ENCODE measurements around the gene PRKCA.

PRKCA gene

DNA sequence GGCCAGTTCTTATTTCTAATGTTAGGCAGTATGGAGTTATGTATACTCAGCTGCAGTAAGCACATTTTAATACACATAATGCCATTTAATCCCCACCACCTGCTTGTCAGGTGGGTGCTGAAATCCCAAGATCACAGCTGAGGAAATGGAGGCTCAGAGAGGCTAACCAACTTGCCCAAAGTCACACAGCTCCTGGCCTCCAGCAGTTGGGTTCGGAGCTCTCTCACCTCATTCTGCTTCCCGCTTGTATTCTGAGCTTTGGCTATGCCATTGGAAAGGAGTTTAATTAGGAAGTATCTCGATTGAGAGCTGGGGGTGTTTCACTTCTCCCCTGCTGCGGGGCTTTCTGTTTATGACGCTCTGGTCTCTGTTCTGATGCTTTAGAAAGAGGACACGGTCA, 459.9 kb downstream of the PRKCA start:
- TF ChIP-seq TAF1 (IDR thresholded peaks at IDR 0.05; ENCODE audit: borderline replicate concordance, insufficient read depth, low read length) (no peak), FOXP2 (optimal IDR thresholded peaks at IDR 0.05; ENCODE audit: borderline replicate concordance, extremely low read depth, extremely low read length, insufficient read depth) (no peak), POLR2AphosphoS5 (IDR thresholded peaks at IDR 0.05; ENCODE audit: low read depth, low read length) (no peak), SIN3A (IDR thresholded peaks at IDR 0.05; ENCODE audit: borderline replicate concordance, insufficient read depth, low read length) (no peak)
- TF ChIP-seq, protein P1, sequence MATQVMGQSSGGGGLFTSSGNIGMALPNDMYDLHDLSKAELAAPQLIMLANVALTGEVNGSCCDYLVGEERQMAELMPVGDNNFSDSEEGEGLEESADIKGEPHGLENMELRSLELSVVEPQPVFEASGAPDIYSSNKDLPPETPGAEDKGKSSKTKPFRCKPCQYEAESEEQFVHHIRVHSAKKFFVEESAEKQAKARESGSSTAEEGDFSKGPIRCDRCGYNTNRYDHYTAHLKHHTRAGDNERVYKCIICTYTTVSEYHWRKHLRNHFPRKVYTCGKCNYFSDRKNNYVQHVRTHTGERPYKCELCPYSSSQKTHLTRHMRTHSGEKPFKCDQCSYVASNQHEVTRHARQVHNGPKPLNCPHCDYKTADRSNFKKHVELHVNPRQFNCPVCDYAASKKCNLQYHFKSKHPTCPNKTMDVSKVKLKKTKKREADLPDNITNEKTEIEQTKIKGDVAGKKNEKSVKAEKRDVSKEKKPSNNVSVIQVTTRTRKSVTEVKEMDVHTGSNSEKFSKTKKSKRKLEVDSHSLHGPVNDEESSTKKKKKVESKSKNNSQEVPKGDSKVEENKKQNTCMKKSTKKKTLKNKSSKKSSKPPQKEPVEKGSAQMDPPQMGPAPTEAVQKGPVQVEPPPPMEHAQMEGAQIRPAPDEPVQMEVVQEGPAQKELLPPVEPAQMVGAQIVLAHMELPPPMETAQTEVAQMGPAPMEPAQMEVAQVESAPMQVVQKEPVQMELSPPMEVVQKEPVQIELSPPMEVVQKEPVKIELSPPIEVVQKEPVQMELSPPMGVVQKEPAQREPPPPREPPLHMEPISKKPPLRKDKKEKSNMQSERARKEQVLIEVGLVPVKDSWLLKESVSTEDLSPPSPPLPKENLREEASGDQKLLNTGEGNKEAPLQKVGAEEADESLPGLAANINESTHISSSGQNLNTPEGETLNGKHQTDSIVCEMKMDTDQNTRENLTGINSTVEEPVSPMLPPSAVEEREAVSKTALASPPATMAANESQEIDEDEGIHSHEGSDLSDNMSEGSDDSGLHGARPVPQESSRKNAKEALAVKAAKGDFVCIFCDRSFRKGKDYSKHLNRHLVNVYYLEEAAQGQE (IDR thresholded peaks at IDR 0.05; ENCODE audit: insufficient read depth in 1 of 2, low read depth in 2 of 2, low read length in 2 of 2) = no peak

DNA sequence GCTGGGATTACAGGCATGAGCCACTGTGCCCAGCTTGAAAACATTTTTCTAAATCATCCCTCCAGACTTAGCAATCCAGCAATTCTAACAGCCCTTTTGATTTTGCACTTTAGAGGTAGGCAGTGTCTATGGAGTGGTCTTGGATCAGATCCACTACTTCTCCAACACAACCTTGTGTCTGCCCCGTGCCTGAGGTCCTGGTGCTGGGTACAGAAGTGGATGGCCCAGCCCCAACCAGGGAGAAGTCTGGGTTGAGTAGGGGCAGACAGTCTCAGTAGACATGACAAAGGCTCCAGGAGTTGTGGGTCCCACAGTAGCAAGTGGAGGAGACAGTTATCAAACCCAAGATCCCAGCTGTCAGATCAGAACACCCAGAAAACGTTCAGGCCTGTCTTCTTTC, 460.6 kb downstream of the PRKCA start:
- TF ChIP-seq, protein P1 (IDR thresholded peaks at IDR 0.05; ENCODE audit: insufficient read depth in 1 of 2, low read depth in 2 of 2, low read length in 2 of 2) = no peak
- TF ChIP-seq POLR2AphosphoS5 (IDR thresholded peaks at IDR 0.05; ENCODE audit: low read depth, low read length) (no peak), SIN3A (IDR thresholded peaks at IDR 0.05; ENCODE audit: borderline replicate concordance, insufficient read depth, low read length) (no peak), FOXP2 (optimal IDR thresholded peaks at IDR 0.05; ENCODE audit: borderline replicate concordance, extremely low read depth, extremely low read length, insufficient read depth) (no peak), TAF1 (IDR thresholded peaks at IDR 0.05; ENCODE audit: borderline replicate concordance, insufficient read depth, low read length) (no peak)

DNA sequence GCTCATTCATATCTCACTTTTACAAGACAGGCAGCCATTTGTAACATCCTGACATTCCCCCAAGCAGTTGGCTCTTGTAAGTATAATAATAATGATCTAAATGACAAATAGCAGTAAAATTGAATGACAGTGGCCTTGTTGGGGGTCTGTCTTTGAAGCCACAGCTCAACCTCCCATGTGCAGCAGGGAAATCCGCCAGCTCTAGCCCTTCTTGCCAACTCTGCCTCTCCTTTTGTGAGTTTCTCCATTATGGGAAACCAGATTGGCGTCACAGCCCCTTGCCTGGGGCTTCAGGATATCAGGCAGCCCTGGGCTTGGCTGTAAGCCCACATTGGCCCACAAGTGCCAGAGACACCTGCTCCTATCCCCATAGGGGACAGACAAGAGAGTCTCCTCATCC, 462.1 kb downstream of the PRKCA start:
- TF ChIP-seq TAF1 (IDR thresholded peaks at IDR 0.05; ENCODE audit: borderline replicate concordance, insufficient read depth, low read length) (no peak), FOXP2 (optimal IDR thresholded peaks at IDR 0.05; ENCODE audit: borderline replicate concordance, extremely low read depth, extremely low read length, insufficient read depth) (no peak), POLR2AphosphoS5 (IDR thresholded peaks at IDR 0.05; ENCODE audit: low read depth, low read length) (no peak), SIN3A (IDR thresholded peaks at IDR 0.05; ENCODE audit: borderline replicate concordance, insufficient read depth, low read length) (no peak)
- TF ChIP-seq, protein P1 (IDR thresholded peaks at IDR 0.05; ENCODE audit: insufficient read depth in 1 of 2, low read depth in 2 of 2, low read length in 2 of 2) = no peak

DNA sequence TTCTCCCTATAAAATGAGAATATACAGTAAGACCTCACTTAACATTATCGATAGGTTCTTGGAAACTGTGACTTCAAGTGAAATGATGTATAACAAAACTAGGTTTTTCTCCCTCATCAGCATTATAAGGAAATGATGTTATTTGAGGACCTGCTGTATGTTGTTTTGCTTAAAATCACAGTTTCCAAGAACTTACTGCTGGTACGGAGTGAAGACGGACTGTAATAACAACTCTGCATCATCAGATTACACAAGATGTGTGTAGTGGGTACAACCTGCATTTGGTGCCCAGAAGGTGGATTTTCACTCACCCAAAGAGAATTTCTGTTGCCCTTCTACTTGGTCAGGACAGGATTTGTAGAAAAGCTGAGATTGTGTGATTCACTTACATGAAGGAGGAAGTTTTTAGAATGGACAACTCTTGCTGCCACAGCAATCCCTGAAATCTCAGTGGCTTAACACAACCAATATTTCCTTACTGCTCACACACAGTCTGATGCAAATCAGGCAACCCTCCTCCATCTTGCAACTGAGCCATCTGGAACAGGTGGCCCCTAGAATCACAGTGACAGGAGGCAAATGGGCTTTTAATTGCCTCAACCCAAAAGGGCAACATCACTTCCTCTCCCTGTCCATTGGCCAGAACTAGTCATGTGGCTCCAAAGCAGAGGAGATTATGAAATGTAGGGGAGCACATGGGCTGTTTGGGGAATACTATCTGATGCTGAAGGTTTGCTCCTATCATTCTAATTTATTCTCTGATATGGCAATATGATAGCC, 464.9 kb downstream of the PRKCA start:
- TF ChIP-seq SIN3A (IDR thresholded peaks at IDR 0.05; ENCODE audit: borderline replicate concordance, insufficient read depth, low read length) = no peak
- no peak for TF ChIP-seq TAF1 (IDR thresholded peaks at IDR 0.05; ENCODE audit: borderline replicate concordance, insufficient read depth, low read length)
- no peak for TF ChIP-seq FOXP2 (optimal IDR thresholded peaks at IDR 0.05; ENCODE audit: borderline replicate concordance, extremely low read depth, extremely low read length, insufficient read depth)

DNA sequence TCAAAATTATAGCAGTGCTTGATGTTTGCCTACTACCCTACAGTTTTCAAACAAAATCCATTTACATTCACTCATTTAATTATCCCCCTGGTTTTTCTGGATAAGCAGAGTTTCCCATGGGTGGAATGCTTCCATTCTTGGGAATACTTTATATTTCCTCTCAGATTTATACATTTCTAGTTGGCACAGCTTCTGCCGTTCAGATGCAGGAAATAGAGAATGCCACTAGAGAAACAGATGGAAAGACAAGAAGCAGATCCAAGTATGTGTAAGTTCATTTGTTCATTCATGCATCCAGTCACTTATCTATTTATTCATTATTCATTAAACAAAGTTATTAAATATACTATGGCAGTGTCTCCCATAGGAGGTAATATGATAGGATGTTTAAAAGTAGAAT, 467.5 kb downstream of the PRKCA start:
- no peak for TF ChIP-seq FOXP2 (optimal IDR thresholded peaks at IDR 0.05; ENCODE audit: borderline replicate concordance, extremely low read depth, extremely low read length, insufficient read depth)

DNA sequence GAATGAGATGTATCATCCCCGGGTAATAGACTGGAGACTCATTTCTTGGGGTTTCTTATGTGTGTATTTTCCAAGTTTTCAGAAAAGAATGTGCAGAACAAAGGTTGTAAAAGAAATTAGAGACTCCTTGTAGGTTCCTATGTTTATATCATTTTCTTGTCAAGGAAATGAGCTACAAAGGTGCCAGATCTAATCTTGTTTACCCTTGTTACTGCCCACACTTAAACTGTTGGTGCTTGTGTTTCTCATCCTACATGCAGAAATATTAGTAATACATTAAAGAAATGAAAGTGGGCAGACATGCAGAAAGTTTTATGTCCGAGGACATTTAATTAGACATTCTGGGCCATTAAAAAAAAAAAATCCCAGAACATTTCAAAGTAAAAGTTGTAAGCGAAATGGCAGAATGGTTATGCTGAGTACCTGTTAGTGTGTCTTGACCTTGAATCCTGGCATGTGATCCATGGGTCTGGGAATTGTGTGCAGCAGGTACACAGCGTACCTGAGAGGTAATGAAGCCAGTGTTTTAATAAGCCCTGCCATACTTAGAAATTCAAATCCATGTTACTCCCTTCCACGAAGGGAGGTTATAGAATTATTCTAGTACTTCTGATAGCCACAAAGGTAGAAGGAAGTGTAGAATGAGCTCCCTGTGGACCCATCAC, 469.9 kb downstream of the PRKCA start:
- TF ChIP-seq TAF1 (IDR thresholded peaks at IDR 0.05; ENCODE audit: borderline replicate concordance, insufficient read depth, low read length) (no peak), SIN3A (IDR thresholded peaks at IDR 0.05; ENCODE audit: borderline replicate concordance, insufficient read depth, low read length) (no peak), FOXP2 (optimal IDR thresholded peaks at IDR 0.05; ENCODE audit: borderline replicate concordance, extremely low read depth, extremely low read length, insufficient read depth) (no peak), POLR2AphosphoS5 (IDR thresholded peaks at IDR 0.05; ENCODE audit: low read depth, low read length) (no peak)
- TF ChIP-seq, protein P1 (IDR thresholded peaks at IDR 0.05; ENCODE audit: insufficient read depth in 1 of 2, low read depth in 2 of 2, low read length in 2 of 2) = no peak
